ENCODE data around the gene C20orf202.

Gene C20orf202

GRCh38 chr20:1202762-1203504 lies at the start of gene C20orf202:
C20orf202 (plus strand) TSS chr20:1203454; CDS start chr20:1203586, 132 bp downstream.
- no peak for DNase-seq (ENCODE audit: low read depth)

- no peak for DNase-seq (ENCODE audit: low read depth)
These were observed 49.0 kb upstream of the C20orf202 start for GRCh38 chr20:1154226-1154625.

DNA sequence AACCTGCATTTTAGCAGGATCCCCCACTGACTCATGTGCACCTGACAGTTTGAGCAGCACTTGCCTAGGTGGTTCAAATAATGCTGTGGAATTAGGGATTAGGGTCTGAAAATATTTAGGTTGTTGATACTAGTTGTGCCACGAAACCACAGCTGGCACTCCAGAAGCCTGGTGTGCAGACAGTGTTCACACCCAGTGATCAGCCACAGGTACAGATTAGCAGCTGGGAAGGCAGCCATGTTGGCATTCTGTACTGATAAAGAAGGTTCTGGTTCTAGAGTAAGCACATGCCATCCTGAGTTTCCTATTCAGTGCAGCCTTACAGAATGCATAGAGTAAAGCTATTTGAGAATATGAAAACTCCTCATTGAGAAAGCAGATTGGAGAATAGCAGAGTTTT lies 48.6 kb upstream of the C20orf202 start:
- DNase-seq (ENCODE audit: low read depth), result no peak

DNA sequence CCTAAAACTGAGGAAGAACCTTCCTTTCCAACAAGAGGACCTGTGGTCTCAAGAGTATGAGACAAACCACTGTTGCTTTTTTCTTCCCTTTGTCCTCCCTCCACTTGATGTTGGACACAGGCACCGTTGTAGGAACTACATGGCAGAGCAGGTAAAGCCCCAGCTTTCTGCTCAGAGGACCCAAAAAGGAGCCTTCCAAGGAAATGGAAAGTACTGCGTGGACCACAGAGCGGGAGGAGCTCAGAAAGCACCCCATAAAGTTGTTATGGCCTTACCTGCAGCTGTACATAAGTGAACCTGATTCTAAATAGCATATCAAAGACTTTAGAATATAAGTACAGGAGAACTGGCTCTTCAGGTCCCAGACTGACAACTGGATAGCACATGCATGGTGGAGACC lies 47.9 kb upstream of the C20orf202 start:
- no peak for DNase-seq (ENCODE audit: low read depth)

DNA sequence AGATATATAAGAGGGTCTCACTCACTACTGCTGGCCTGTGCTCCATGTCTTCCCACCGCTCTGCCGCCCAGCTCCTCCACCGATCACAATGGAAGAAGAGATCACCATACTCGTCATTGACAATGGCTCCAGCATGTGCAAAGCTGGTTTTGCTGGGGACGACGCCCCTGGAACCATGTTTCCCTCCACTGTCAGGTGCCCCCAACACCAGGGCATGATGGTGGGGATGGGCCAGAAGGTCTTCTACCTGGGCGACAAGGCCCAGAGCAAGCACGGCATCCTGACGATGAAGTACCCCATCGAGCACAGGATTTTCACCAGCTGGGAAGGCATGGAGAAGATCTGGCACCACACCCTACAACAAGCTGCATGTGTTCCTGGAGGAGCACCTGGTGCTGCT lies 42.8 kb upstream of the C20orf202 start:
- no peak for DNase-seq (ENCODE audit: low read depth)

DNA sequence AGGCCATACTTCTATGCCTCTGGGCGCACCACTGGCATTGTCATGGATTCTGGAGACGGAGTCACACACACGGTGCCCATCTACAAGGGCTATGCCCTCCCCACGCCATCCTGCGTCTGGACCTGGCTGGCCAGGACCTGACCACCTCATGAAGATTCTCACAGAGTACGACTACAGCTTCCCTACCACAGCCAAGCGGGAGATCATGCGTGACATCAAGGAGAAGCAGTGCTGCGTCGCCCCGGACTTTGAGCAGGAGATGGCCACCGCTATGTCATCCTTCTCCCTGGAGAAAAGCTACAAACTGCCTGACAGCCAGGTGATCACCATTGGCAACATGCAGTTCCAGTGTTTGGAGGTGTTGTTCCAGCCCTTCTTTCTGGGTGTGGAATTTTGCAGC lies 42.3 kb upstream of the C20orf202 start:
- no peak for DNase-seq (ENCODE audit: low read depth)

- no peak for DNase-seq (ENCODE audit: low read depth)
These were observed 40.1 kb upstream of the C20orf202 start for GRCh38 chr20:1163105-1163504.

- DNase-seq (ENCODE audit: low read depth), result no peak
These were observed 39.6 kb upstream of the C20orf202 start for GRCh38 chr20:1163653-1164052.

DNA sequence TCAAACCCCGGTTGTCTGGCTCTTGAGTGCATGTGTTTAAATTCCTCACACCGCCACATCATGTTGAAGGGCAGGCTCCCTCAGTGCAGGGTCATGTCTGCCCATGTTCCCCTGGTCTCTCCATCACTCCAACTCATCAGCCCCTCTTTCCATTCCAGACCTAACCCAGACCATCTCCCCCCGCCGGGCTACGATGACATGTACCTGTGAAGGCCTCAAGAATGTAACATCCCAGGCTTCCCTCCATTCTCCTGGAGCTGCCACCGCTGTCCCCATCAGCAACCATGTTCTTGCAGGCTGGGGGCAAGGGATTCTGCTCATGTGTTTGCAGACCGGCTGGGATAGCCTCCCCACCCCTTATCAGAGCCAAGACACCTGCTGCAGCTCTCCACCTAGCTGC lies 38.4 kb upstream of the C20orf202 start:
- DNase-seq (ENCODE audit: low read depth), result no peak

DNA sequence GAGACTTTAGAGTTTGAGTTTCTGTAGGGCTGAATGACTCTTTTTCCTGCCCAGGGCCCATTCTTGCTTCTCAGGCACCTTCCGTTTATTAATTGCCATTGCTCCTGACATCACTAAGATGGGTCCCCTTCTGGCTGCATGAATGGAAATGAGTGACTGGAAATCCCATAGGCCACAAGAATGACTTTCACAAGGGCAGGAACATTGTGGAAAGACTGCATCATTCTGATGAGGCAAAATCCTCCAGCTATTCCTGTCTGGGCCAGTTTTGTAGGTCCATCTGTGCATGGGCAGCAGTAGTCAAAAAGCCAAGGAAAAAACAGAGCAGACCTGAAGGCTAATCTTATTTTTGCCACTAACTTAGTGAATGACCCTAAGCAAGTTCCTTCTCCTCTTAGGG lies 37.7 kb upstream of the C20orf202 start:
- no peak for DNase-seq (ENCODE audit: low read depth)

DNA sequence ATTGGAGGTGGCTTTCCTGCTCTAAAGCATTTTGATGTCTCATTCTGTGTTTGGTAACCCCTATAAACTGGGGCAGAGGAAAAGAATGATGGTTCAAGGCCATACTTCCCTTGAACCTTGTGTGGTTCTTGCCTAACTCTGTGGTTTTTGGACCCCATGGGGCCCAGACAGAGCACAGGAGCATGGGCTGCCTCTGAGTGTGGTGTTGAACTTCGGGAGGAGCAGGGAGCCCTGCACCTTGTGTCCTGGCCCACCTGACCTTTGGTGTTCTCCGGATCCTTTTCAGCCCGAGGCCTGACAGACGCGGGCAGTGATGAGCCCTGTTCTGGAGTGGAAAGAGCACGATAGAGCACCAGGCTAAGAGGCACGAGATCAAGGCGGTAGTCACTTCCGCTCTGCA lies 37.3 kb upstream of the C20orf202 start:
- DNase-seq (ENCODE audit: low read depth), result no peak

DNA sequence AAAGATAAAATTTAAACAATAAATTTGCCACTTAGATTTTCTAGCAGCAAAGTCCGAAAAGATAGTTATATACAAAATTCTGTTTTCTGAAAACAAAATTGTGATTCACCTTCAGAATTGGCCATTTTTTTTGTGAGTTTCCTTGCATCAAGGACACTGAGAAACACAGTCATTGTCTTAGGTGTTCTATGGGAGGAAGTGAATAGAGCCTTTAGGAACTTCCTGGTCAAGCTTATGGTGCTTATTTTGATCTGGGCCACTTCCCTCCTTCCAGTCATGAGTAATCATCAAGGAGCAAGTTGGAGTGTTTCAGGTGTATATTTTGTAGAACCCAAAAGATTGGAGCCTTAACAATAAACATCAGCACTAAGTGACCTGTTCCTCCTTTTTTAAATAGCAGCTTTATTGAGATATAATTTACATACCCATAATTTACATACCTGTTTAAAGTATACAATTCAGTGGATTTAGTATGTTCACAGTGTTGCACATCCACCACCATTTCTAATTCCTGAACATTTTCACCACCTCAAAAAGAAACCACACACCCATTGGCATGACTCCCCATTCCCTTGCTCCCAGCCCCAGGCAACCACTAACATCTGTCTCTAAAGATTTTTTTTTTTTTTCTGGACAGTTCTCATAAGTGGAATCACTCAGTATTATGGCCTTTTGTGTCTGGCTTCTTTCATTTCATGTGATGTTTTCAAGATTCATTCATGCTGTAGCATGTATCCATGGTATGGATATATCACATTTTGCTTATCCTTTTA lies 36.1 kb upstream of the C20orf202 start:
- no peak for DNase-seq (ENCODE audit: low read depth)

- DNase-seq (ENCODE audit: low read depth), result no peak
These were observed 34.0 kb upstream of the C20orf202 start for GRCh38 chr20:1169224-1169623.

DNA sequence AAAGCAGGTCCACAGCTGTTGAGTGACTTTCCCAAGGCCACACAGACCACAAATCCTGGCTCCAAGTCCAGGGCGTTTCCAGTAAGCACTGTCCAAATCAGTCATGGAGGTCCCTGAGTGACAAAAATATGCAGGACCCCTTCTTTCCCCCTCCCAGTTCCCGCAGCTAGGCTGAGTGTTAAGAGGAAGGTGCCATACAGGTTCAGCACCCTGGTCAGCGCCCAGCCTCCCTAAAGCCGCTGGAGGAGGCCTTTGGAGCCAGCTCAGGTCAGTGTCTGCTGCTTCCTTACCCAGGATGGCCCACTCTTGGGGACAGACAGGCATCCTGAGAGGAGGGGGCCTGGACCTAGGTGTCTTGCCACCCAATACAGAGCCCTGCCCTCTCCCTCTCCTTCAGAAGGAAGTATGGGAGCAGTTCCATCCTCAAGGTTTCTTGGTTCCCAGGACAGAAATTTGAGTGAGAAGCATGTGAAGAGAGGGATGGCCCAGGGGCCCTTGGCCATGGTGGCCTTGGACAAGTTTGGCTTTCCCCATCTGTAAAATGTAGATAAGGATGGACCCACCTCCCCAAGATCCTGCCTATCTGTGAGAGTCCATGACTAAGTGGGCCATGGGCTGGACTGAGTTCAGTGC lies 31.7 kb upstream of the C20orf202 start:
- no peak for DNase-seq (ENCODE audit: low read depth)

DNA sequence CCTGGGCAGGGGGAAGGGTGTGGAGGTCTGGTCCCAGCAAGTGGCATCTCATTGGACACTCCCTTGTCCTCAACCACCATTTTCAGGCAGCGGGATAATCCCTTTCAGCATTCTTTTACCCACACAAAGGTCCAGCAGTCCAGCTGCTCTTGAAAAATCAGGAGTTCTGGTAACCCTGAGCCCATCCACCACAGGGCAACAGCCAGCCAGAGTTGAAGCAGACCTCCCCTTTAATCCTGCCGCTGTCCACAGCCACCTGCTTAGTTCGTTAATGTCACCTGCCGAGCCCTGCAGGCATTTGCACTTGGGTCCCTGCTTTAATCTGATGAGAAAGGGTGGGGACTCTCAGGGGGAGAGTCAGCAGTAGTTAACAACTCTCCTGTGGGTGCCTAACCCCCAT lies 29.6 kb upstream of the C20orf202 start:
- DNase-seq (ENCODE audit: low read depth), result no peak

DNA sequence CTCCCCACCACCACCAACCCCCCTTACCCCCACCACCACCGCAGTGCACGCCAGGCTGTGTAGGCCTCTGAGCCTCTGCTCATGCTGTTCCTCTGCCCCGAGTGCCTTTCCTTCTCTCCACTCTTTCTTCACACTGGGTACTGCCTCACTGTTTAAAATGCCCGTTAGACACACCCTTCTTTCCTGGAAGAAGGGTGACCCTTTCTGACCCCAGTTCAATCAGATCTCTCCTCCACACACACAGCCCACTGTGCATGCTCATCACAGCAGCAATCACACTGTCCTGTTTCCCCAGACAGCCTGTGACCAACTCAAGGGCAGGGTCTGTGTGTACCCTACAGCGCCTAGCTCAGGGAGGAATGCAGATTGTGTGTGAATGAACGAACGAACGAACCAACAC lies 28.5 kb upstream of the C20orf202 start:
- no peak for DNase-seq (ENCODE audit: low read depth)

DNA sequence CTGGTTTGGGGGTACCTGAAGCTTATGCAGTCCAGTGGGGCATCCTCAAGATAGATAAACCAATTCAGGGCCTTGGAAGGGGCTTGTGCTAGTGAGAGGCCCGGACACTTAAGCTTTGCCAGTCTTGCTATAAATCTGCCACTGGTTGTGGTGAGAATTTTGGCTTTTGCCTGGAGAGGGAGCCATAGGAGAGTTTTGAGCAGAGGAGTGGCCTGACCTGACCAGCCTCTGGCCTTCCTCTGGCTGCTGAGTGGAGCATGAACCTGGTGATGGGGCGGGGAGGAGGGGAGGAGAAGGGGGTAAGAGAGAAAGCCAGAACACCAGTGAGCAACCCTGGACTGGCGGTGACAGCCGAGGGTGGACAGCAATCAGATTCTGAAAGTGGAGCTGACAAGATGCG lies 25.6 kb upstream of the C20orf202 start:
- DNase-seq (ENCODE audit: low read depth), result no peak

GRCh38 chr20:1178103-1178502 lies 25.2 kb upstream of the C20orf202 start:
- DNase-seq (ENCODE audit: low read depth), result no peak

DNA sequence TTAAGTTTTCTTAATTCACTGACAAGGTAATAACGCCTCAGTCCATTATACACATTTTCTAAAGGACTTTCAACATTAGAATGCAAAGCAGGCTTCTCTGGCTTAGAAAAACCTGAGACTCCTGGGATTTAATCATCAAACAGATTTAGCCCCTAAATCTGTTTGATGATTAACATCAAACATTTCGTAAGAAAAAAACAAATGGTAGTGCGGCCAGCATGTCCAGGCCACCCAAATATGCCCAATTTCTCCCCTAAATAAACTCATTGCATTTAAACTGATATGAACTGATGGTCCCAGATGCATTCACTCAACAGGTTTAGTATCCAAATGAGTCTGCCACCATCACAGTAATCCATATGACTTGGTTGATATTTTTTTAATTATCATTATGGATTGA lies 24.6 kb upstream of the C20orf202 start:
- DNase-seq (ENCODE audit: low read depth), result no peak

GRCh38 chr20:1180949-1181348 lies 22.3 kb upstream of the C20orf202 start:
- DNase-seq (ENCODE audit: low read depth), result no peak

DNA sequence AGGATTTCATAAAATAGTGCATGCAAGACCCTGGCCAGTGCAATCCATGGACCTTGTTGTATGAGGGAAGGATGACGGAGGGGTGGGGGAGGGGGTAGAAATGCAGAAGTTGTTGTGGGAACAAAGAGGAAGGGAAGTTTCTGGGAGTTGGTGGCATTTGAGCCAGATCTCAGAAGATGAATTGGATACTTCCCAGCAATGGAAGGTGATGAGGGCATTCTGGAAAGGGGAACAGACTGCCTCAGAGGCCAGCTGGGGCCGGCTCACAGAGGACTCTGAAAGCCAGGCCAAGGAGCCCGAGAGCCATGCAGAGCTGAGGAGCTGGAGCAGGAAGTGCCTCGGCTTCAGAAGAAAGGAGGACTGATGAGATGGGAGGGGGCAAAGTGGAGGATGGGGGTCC lies 21.1 kb upstream of the C20orf202 start:
- no peak for DNase-seq (ENCODE audit: low read depth)

- DNase-seq (ENCODE audit: low read depth), result no peak
These were observed 20.1 kb upstream of the C20orf202 start for GRCh38 chr20:1183153-1183552.

DNA sequence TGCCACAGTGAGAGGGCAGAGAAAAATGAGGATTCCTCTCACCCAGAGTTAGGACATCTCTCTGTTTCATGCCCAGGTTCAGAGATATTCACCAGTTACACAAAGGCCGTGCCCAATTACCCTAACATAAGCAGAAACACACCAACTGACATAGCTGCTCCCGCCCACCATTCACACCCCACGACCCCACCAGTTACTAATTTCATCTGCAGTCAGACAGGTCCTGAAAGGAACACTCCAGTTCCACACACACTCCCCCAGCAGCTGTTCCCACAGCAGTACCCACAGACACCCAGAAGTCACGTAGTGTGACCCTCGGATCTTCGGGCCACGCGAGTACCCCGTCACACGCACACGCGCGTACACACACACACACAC lies 19.0 kb upstream of the C20orf202 start:
- no peak for DNase-seq (ENCODE audit: low read depth)

Data from activated gamma-delta T cell treated with anti-CD3 and anti-CD28 coated beads, Interleukin-2, amount 50 U/mL, for 16 hours (primary cell).